ENCODE measurements around the gene ZNF527.
A peak's percentile ranks its signal among the peaks of the same experiment; 100 is the strongest.
"Not testable (repeated sequence)": the region's sequence is repeated elsewhere in the genome, so short reads cannot be mapped to it uniquely, and the experiment has no call there.

Gene ZNF527

DNA sequence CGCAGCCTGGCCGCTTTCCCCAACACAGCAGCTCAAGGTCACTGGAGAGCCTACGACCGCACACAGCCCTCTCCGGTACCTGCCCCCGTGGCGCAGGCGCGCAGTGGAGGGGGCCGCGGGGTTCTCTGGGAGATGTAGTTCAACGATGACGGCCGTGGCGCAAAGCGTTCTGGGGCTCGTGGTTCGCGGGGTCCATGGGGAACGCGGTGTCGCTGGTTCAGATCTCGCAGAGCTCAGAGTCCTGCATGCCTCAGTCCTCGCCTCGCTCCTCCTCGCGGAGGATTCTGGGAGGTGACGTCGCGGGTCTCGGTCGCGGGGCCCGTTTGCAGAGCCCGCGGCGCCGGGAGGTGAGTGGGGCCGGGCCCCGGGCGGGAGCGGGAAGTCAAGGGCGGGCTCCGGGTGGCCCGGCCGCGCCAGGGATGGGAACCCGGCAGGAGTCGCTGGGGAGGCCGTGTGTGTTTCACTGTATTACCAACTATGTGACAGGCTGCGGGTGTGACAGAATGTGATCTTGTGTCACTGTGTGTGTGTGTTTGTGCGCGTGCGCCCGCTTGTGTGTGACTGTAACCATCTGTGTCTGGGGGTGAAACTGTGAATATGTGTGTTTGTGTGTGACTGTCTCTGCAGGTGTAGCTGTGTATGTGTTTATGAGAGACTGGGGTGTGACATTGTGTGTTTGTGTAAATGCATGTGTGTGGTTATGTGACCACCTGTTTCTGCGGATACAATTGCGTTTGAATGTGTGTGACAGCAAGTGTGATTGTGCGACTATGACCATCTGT, at the start of gene ZNF527:
ZNF527 (plus strand) TSS at position 220 of the 782 bp plus-strand sequence. CDS start 3,100 bp downstream, outside the sequence.
- peak; percentile 95 to 98 (median 97) for DNase-seq

DNA sequence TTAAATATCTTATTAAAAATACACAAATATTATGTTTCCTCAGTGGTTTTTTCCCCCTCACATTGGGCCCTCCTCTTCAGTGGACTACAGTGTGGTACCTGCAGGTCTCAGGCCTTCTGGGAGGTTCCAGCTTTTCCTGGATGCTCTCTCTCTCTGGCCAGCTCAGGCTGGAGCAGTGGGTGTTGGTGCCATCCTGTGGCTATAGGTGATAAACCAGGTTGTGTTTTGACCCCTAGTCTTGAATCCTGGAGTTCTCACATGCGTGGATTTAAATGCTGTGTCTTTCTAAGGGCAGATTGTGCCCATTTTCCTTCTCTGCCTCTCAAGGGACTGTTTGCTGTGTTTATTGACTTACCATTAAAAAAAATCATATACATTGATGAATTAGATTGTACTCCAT, 41.2 kb upstream of the ZNF527 start:
- peak in 1 of 3 experiments; percentile 30 for DNase-seq

DNA sequence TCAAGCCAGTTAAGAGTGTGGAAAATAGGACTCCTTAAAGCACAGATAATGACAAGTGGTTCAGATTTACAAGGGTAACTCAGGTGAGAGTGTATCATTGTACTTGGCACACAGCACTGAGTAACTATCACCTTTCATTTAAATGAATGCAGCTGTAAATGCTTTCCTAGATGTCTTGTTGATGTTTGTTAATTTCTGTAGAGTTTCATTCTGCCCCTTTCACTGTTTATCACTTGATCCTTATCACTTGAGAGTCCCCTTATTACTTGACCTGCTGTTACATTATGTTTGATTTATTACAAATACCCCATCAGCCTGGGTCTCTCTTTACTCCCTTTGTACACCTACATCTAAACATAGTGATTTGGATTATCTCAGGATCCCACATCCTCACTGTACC, 38.1 kb upstream of the ZNF527 start:
- peak in 1 of 3 experiments; percentile 28 for DNase-seq

DNA sequence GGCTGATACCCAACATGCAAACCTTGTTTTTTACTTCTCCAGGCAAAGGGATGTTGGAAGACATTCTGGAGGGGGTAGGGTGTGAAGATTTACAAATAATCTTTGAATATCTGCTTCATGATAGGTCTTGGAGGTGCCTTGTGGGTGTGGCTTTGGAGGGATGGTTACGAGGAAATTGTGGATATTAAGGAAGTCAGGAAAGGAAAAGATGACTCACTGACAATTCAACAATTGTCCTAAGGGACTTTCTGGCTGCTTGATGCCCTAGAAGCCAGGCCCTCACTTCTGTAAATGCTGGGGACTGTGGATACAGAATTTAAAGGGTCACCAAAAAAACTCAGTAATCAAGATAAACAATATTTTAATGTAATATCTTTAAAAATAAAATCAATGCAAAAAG, 37.4 kb upstream of the ZNF527 start:
- DNase-seq = no peak

DNA sequence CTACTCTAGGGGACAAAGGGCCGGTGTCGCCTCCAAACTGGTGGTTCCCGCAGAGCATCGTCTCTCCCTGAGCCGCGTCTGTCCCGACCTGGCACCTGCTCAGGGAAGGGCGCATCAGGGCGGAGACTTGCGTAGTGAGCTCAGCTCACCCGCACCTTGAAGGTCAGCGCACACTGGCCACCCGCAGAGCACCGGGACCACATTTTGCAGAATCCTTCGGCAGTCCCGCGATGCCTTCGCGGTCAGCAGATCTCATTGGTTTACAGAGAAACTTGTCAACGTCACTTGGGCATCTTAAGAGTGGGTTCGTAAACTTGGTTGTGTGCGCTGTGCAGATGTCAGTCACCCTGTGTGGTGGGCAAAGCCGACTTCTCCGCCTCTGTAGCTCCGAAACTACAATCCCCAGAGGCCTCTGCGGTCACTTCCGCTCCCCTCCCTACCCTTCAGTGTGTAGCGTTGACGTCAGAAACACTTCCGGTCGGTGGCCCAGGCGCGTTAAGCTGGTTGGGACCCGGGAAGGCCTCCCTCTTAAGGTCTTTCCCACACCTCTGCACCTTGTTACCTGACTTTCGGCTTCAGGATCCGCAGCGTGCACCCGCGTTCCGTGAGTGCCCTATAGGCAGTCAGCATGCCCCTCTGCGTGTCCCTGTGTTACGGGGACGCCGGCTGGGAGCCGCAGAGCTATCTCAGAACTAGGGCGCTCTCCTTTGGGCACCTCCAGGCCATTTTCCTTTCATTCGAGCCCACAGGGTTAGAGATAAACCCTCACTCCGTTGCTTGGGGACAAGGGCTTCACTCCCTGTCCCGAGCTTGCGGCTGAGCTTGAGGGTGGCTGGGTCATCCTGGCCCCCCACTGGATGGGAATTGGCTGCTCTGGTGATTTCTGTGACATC, 36.5 kb upstream of the ZNF527 start:
- DNase-seq = peak in 1 of 3 experiments; percentile 85

DNA sequence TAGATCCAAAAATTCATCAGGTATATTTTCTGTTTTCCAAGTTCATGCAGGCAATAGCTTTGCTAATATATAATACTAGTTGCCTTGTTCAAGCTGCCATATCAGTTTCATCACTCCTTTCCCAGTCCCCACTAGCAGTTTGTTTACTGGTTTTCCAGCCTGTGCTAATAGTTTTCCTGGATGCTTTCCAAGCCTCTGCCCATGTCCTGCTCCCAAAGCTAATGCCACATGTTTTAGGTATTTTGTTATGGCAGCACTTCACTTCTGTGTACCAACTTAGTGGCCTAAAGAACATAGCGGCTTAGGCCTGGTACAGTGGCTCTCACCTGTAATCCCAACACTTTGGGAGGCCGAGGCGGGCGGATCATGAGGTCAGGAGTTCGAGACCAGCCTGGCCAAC, 28.1 kb upstream of the ZNF527 start:
- DNase-seq = no peak

DNA sequence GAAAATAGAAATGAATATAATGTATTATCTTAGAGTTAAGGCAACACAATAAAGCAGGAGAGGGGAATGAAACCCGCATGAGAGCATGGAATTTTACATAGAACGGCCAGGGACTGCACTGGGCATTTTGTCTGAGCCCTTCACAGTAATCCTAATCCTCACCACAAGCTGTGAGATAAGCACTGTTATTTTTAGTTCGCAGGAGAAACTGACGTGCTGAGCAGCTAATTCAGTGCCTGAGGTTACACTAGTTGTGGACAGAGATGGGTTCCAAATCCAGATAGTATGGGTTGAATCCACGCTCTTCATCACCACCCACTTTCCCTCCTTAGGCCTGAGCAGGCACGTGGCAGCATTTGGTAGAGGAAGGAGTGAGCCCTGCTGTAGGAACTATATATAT, 24.8 kb upstream of the ZNF527 start:
- DNase-seq = no peak

DNA sequence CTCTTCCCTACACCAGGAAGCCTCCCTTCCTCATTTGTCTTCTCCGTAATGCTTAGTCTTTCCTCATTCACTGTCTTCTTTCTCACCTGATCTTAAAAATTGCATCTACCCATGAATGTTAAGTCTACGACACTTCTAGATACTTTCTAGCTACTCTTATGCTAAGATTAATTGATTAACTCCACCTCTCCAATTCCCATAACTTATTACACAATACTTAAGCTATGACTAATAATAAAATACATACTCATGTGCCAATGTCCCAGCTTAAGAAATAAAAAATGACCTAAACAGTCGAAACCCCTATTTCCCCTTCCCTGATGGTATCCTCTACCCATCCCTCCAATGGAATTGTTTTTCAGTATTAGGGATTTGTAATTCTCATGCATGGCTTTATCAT, 22.8 kb upstream of the ZNF527 start:
- DNase-seq = no peak

DNA sequence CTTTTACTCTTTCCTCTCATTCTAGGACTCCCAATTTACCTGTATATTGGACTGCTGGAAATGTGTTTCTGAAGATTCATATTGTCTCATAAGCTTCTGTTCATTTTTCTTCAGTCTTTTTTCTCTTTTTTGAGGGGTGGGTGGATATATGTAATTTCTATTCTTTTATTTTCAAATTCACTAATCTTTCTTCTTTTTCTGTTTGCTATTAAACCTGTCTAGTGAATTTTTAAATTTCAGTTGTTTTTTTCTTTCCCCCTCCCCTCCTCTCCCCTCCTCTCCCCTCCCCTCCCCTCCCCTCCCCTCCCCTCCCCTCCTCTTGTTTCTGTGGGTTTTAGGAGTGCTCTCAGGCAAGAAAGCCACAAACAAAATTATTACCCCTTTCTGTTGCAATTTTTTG, 16.9 kb upstream of the ZNF527 start:
- no peak for DNase-seq

DNA sequence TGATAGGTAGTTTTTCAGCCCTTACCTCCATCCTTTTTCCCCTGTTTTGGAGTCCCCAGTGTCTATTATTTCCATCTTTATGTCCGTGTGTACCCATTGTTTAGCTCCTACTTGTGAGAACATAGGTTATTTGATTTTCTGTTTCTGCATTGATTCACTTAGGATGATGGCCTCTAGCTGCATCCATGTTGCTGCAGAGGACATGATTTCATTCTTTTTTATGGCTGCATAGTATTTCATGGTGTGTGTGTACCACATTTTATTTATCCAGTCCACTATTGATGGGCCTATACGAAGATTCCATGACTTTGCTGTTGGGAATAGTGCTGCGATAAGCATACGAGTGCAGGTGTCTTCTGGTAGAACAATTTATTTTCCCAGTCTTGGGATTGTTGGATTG, 15.0 kb upstream of the ZNF527 start:
- no peak for DNase-seq

DNA sequence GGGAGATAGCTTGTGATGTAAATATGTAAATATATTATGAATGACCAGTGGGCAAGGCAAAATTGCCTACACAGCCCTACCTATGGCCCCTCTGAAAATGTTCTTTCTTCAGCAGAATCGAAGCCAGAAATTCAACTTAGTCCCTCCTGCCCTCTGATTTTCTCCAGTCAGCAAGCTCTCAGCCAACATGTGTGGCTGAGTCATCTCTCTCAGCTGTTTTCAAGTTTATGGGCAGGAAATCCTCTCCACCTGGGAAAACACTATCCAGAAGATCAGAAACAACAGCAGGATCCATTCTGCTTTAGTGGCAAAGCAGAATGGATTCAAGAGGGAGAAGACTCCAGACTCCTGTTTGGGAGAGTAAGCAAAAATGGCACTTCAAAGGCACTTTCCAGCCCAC, 8.9 kb upstream of the ZNF527 start:
- no peak for DNase-seq

DNA sequence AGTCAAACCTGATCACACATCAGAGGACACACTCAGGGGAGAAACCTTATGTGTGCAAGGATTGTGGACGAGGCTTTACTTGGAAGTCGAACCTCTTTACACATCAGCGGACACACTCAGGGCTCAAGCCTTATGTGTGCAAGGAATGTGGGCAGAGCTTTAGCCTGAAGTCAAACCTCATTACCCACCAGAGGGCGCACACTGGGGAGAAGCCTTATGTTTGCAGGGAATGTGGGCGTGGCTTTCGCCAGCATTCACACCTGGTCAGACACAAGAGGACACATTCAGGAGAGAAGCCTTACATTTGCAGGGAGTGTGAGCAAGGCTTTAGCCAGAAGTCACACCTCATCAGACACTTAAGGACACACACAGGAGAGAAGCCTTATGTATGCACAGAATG, 8.2 kb upstream of the ZNF527 start:
- peak; percentile 1 to 14 (median 9) for DNase-seq

DNA sequence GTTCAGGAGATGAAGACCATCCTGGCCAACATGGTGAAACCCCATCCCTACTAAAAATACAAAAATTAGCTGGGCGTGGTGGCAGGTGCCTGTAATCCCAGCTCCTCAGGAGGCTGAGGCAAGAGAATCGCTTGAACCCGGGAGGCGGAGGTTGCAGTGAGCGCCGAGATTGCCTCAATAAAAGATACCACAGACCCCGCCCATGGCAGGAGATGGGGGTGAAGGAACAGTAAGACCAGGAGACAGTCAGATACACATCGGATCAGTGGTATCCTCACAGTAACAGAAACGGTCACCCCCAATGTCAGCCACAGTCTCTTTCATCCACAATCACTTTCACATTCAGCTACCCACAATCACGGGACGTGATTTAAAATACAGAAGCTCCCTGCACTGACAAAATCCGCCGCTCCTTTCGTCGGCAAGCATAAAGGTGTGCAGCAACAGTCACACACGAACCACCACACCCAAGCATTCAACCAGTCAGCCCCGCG, 466 bp upstream of the ZNF527 start:
- DNase-seq = not testable (repeated sequence)

DNA sequence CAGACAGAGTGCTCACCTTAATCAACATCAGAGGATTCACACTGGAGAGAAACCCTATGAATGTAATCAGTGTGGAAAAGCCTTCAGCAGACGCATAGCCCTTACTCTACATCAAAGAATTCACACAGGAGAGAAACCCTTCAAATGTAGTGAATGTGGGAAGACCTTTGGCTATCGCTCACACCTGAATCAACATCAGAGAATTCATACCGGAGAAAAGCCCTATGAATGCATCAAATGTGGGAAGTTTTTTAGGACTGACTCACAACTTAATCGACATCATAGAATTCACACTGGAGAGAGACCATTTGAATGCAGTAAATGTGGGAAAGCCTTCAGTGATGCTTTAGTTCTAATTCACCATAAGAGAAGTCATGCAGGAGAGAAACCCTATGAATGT, 18.3 kb downstream of the ZNF527 start:
- no peak for DNase-seq

DNA sequence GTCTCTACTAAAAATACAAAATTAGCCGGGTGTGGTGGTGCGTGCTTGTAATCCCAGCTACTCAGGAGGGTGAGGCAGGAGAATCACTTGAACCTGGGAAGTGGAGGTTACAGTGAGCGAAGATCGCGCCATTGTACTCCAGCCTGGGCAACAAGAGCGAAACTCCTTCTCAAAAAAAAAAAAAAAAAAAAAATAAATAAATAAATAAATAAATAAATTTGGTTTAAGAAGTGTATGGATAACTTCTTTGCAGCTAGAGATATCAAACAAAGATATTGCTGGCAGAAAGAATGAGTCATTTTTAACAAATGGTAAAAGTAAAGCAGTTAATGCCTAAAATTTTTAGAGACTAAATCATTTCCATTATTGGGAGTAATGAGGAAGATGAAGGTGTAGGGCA, 20.5 kb downstream of the ZNF527 start:
- not testable (repeated sequence) for DNase-seq

DNA sequence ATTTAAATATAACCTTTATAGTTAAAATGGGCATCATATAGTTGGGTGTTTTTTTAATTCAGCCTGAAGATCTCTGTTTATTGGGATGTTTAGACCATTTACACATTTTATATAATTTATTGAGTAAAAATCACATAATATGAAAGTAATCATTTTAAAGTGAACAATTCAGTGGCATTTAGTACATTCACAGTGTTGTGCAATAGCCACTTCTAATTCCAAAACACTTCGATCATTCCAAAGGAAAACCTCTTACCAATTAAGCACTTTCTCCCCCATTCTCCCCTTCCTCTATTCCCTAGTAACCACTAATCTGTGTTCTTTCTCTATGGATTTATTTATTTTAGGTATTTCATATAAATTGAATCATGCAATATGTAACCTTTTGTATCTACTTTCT, 30.2 kb downstream of the ZNF527 start:
- DNase-seq = no peak

DNA sequence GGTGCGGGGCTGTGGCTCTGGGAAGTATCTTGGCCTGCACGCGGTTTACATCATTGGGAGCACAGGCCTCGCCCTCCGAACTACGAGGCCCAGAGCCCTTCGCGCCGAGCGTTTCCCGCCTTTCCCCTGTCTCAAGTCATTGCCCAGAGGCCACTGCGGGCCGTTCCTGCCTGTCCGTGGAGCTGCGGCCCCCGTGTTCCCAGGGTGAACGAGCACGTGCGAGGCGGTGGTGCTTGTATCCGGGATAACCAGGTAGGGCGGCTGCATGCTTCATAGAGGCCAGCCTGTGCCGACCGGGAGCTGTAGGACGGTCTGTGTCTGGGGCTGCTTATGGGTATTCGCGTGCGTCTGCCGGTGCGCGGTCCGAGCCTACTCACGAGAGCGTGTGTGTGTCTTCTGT, 32.5 kb downstream of the ZNF527 start:
- no peak for DNase-seq

DNA sequence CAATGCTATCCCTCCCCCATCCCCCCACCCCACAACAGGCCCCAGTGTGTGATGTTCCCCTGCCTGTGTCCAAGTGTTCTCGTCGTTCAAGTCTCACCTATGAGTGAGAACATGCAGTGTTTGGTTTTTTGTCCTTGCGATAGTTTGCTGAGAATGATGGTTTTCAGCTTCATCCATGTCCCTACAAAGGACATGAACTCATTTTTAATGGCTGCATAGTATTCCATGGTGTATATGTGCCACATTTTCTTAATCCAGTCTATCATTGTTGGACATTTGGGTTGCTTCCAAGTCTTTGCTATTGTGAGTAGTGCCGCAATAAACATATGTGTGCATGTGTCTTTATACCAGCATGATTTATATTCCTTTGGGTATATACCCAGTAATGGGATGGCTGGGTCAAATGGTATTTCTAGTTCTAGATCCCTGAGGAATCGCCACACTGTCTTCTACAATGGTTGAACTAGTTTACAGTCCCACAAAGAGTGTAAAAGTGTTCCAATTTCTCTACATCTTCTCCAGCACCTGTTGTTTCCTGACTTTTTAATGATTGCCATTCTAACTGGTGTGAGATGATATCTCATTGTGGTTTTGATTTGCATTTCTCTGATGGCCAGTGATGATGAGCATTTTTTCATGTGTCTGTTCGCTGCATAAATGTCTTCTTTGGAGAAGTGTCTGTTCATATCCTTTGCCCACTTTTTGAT, 35.4 kb downstream of the ZNF527 start:
- DNase-seq = not testable (repeated sequence)

DNA sequence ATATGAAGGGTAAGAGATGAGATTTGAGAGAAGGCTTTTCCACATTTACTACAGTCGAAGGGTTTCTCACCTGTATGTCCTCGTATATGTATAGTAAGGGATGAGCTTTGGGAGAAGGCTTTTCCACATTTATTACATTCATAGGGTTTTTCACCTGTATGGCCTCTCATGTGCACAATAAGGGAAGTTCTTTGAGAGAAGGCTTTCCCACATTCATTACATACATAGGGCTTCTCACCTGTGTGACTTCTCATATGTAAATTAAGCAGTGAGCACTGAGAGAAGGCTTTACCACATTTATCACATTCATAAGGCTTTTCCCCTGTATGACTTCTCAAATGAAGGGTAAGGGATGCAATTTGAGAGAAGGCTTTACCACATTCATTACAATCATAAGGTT, 41.8 kb downstream of the ZNF527 start:
- no peak for DNase-seq

DNA sequence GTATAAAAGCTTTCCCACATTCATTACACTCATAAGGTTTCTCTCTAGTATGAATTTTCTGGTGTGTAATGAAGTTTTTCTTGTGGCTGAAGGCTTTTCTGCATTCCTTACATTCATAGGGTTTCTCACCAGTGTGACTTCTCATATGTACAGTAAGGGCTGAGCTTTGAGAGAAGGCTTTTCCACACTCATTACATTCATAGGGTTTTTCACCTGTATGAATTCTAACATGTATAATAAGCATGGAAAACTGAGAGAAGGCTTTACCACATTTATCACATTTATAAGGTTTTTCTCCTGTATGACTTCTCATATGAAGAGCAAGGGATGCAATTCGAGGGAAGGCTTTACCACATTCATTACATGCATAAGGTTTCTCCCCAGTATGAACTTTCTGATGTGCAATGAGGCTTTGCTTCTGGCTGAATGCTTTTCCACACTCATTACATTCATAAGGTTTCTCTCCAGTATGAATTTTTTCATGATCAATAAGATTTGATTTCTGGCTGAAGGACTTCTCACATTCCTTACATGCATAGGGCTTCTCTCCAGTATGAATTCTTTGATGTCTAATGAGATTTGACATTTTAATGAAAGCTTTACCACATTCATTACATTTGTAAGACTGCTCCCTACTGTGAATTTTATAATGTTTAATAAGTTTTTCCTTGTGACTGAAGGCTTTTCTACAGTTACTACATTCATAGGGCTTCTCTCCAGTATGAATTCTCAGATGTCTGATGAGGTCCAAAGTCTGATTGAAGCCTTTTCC, 42.6 kb downstream of the ZNF527 start:
- no peak for DNase-seq

Data from NCI-H1417 (cell line).